Measurements from ENCODE around the gene FCER1G. TPM values are rescaled to one million over a fixed set of nuclear protein-coding genes. Genes with fewer than 3 reads are reported as not detected.

Gene FCER1G
- total RNA-seq, 2 experiments from 2014 or later = 2.0 TPM

- POLR2A ChIA-PET = interaction anchor here (1.0 to 3.6 kb wide), 19 partner anchors 9 to 215 kb away, joined by 3 to 58 read pairs (median 14); partner anchors contain the start of genes ARHGAP30, B4GALT3, DEDD and NDUFS2
- H3K4me3 Mint-ChIP-seq = peak overlapping the region; percentile 93
- no peak for DNase-seq
These were observed 48.2 kb upstream of the FCER1G start for GRCh38 chr1:161166669-161167548.

GRCh38 chr1:161168906-161169305 is 46.2 kb upstream of the FCER1G start:
- no peak for ATAC-seq (ENCODE audit: poor library complexity)
- Mint-ChIP-seq H3K4me1 (ENCODE audit: low read depth) (peaks cover 55% of the 10 kb centered on the region), H3K4me3 (peak overlapping the region; percentile 34), H3K36me3 (ENCODE audit: low read depth) (peaks cover 72% of the 10 kb centered on the region), H3K27me3 (no peaks in the 10 kb centered on the region), H3K27ac (no peak overlapping the region), H3K9me3 (no peaks in the 10 kb centered on the region)
- H3K27ac ChIP-seq (ENCODE audit: low read depth in 1 of 2, low read length in 2 of 2) = no peak overlapping the region
- H3K36me3 ChIP-seq (ENCODE audit: insufficient read depth, low read length) = peaks cover 59% of the 10 kb centered on the region
- peaks cover 45% of the 10 kb centered on the region for H3K4me1 ChIP-seq (ENCODE audit: insufficient read depth, low read length)
- no peak overlapping the region for H3K4me3 ChIP-seq (ENCODE audit: low read length)
- DNase-seq = no peak
- TF ChIP-seq CTCF (IDR thresholded peaks at IDR 0.05) = no peak
- ChIA-PET POLR2A (interaction anchor here (3.2 kb wide), 1 partner anchor 14 kb away, joined by 17 read pairs; no protein-coding TSS in a partner anchor), CTCF (interaction anchor here (0.6 kb wide), 1 partner anchor 19 kb away, joined by 6 read pairs; no protein-coding TSS in a partner anchor)
- no peaks in the 10 kb centered on the region for H3K9me3 ChIP-seq (ENCODE audit: control insufficient read depth in 1 of 2, insufficient read depth in 1 of 2, low read length in 2 of 2)
- H3K27me3 ChIP-seq (ENCODE audit: control insufficient read depth in 1 of 2, insufficient read depth in 2 of 2, low read length in 2 of 2) = no peaks in the 10 kb centered on the region
- intact Hi-C loops (cut with DNase I, micrococcal nuclease) = loop anchor here (2.0 to 5.0 kb wide), 2 partner anchors 30 to 37 kb away; partner anchors contain the start of genes DEDD (in 2 of the 2) and ADAMTS4 (in 1 of the 2)

More at GRCh38 chr1:161166669-161167548, 48.2 kb upstream of the FCER1G start:
- intact Hi-C loops (cut with DNase I, micrococcal nuclease) = loop anchor here (2.0 to 5.0 kb wide), 2 partner anchors 18 to 35 kb away; partner anchors contain the start of gene DEDD (in 2 of the 2)
- Mint-ChIP-seq H3K4me1 (ENCODE audit: low read depth) (peaks cover 59% of the 10 kb centered on the region), H3K27ac (peak overlapping the region; percentile 98), H3K9me3 (no peaks in the 10 kb centered on the region), H3K27me3 (no peaks in the 10 kb centered on the region), H3K36me3 (ENCODE audit: low read depth) (peaks cover 70% of the 10 kb centered on the region)
- Histone ChIP-seq H3K27me3 (ENCODE audit: control insufficient read depth in 1 of 2, insufficient read depth in 2 of 2, low read length in 2 of 2) (no peaks in the 10 kb centered on the region), H3K4me3 (ENCODE audit: low read length) (peak overlapping the region; percentile 95), H3K9me3 (ENCODE audit: control insufficient read depth in 1 of 2, insufficient read depth in 1 of 2, low read length in 2 of 2) (no peaks in the 10 kb centered on the region), H3K36me3 (ENCODE audit: insufficient read depth, low read length) (peaks cover 58% of the 10 kb centered on the region), H3K4me1 (ENCODE audit: insufficient read depth, low read length) (peaks cover 34% of the 10 kb centered on the region), H3K27ac (ENCODE audit: low read depth in 1 of 2, low read length in 2 of 2) (peak overlapping the region; percentile 69 to 86)
- no peak for TF ChIP-seq CTCF (IDR thresholded peaks at IDR 0.05)
- ATAC-seq (ENCODE audit: poor library complexity) = no peak
- CTCF ChIA-PET = interaction anchor here (0.6 to 4.3 kb wide), 16 partner anchors 10 to 201 kb away, joined by 3 to 28 read pairs (median 8); partner anchors contain the start of genes APOA2, B4GALT3, CFAP126 and DEDD

- Histone ChIP-seq H3K27me3 (ENCODE audit: control insufficient read depth in 1 of 2, insufficient read depth in 2 of 2, low read length in 2 of 2) (no peaks in the 10 kb centered on the region), H3K27ac (ENCODE audit: low read depth in 1 of 2, low read length in 2 of 2) (no peak overlapping the region), H3K4me3 (ENCODE audit: low read length) (no peak overlapping the region), H3K4me1 (ENCODE audit: insufficient read depth, low read length) (peaks cover 51% of the 10 kb centered on the region), H3K36me3 (ENCODE audit: insufficient read depth, low read length) (peaks cover 68% of the 10 kb centered on the region), H3K9me3 (ENCODE audit: control insufficient read depth in 1 of 2, insufficient read depth in 1 of 2, low read length in 2 of 2) (no peaks in the 10 kb centered on the region)
- CTCF ChIA-PET = no interaction called here
- intact Hi-C loops (cut with DNase I, micrococcal nuclease) = loop anchor here in 1 of 2 experiments (5.0 kb wide), 1 partner anchor 216 kb away; no protein-coding TSS in a partner anchor
- POLR2A ChIA-PET = interaction anchor here (1.4 to 3.2 kb wide), 2 partner anchors 10 to 11 kb away, joined by 3 to 17 read pairs; no protein-coding TSS in a partner anchor
- Mint-ChIP-seq H3K36me3 (ENCODE audit: low read depth) (peaks cover 78% of the 10 kb centered on the region), H3K27ac (no peak overlapping the region), H3K27me3 (no peaks in the 10 kb centered on the region), H3K9me3 (no peaks in the 10 kb centered on the region), H3K4me3 (no peak overlapping the region), H3K4me1 (ENCODE audit: low read depth) (peaks cover 53% of the 10 kb centered on the region)
- ATAC-seq (ENCODE audit: poor library complexity) (no peak), DNase-seq (no peak)
- TF ChIP-seq CTCF (IDR thresholded peaks at IDR 0.05) = no peak
These were observed 43.9 kb upstream of the FCER1G start for GRCh38 chr1:161171191-161171590.

Data from CD4-positive, alpha-beta T cell (primary cell).